AG09309 (cell line): ENCODE results near the gene UST.

Experiments
- DNase-seq: peaks from one replicate; pipeline ENCODE4 v3.0.0-alpha.2; 2010; ENCODE audit warnings: low read depth
- H3K4me3 ChIP-seq: 2 replicates; pipeline ENCODE4 v1.5.1; 2011; ENCODE audit warnings: mild to moderate bottlenecking, low read depth, low read length, moderate library complexity; ENCODE audit not compliant: control insufficient read depth
- TF ChIP-seq, protein P1 (sequence below): IDR thresholded peaks from 2 replicates; pipeline ENCODE4 v1.5.1; 2011; ENCODE audit warnings: mild to moderate bottlenecking, low read depth, low read length, inconsistent platforms; ENCODE audit not compliant: insufficient read depth, control insufficient read depth; ENCODE audit errors: missing control alignments

Gene UST

DNA sequence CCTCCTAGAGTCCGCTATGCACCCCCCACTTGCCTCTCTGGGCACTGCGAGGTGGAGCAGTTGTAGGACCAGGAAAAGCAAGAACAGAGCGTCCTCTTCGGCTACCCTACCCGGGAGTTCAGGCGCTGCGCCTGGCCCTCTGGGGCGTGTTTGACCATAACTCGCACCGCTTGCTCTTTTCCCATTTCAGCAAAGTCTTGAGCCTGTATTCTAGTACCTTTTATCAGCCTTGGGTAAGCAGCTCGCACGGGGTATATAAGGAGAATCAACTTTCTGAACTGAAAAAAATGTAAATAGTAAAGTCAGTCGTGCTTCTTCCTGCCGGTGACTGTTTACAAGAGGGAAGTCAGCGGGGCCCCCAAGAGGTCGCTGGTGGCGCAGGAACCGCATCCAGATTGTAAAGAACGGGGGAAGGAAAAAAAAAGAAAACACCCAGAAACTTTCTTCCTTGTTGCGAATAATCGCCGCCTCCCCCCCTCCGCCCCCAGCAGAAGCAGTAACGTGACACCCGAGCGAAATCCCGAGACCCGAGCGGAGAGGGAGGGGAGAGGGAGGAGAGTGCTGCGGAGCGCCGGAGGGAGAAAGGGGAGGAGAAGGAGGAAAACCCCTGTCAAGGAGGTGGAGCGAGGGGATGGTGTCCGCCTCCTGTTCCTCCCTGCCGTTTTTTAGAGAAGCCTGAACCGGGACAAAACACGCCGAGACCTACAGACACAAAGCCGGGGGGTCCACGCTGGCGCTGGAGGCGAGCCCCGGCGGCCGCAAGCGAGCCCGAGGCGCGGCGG is at the start of gene UST:
Gene UST (plus strand): TSS at position 668 of the 782 bp plus-strand sequence. CDS start 401 bp downstream, outside the sequence.
- DNase-seq = peak; percentile 80
- TF ChIP-seq, protein P1, sequence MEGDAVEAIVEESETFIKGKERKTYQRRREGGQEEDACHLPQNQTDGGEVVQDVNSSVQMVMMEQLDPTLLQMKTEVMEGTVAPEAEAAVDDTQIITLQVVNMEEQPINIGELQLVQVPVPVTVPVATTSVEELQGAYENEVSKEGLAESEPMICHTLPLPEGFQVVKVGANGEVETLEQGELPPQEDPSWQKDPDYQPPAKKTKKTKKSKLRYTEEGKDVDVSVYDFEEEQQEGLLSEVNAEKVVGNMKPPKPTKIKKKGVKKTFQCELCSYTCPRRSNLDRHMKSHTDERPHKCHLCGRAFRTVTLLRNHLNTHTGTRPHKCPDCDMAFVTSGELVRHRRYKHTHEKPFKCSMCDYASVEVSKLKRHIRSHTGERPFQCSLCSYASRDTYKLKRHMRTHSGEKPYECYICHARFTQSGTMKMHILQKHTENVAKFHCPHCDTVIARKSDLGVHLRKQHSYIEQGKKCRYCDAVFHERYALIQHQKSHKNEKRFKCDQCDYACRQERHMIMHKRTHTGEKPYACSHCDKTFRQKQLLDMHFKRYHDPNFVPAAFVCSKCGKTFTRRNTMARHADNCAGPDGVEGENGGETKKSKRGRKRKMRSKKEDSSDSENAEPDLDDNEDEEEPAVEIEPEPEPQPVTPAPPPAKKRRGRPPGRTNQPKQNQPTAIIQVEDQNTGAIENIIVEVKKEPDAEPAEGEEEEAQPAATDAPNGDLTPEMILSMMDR = peak; percentile 60
- peak within 1 kb of the TSS; percentile 80 for H3K4me3 ChIP-seq

DNA sequence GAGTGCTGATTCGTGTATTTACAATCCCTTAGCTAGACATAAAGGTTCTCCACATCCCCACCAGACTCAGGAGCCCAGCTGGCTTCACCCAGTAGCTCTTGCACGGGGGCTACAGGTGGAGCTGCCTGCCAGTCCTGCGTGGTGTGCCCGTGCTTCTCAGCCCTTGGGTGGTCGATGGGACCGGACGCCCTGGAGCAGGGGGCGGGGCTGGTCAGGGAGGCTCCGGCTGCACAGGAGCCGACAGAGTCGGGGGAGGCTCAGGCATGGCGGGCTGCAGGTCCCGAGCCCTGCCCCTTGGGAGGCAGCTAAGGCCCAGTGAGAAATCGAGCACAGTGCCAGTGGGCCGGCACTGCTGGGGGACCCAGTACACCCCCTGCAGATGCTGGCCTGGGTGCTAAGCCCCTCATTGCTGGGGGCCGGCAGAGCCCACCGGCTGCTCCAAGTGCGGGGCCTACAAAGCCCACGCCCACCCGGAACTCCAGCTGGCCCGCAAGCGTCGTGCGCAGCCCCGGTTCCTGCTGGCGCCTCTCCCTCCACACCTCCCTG is 48.9 kb upstream of the UST start:
- no peak overlapping the region for H3K4me3 ChIP-seq
- TF ChIP-seq, protein P1 = no peak
- DNase-seq = no peak

GRCh38 chr6:148698671-148699180 is 48.1 kb upstream of the UST start:
- DNase-seq = no peak
- TF ChIP-seq, protein P1 = no peak
- no peak overlapping the region for H3K4me3 ChIP-seq

- no peak for DNase-seq
- no peak overlapping the region; the same call in 1 of the 2 replicates for H3K4me3 ChIP-seq
- TF ChIP-seq, protein P1 = no peak
These were observed 46.6 kb upstream of the UST start for GRCh38 chr6:148700047-148700715.

DNA sequence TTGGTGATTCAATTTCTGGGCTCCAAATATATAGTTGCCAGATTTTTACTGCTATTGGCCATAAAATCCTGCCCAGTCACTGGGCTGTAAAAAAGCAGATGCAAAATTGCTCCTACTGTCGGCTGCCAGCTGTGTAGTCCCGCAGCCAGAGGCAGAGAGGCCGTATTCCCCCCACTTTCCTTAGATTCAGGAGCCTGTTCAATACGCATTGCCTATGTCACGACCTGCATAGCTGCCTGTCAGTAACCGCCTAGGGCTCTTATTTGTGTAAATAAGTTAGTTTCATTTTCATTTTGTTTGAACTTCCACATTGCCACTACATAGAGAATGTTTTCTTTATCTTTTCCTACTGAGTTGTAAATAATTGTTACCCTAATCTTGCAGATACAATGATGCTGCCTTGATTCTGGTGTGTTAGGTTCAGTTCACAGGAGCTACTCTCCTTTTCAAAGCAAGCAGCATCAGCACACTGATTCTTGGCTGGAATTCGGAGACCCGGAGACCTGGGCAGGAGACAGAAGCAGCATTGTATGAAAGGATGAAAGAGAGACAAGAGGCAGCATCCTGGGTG is 46.0 kb upstream of the UST start:
- peak overlapping the region; percentile 34 for H3K4me3 ChIP-seq
- TF ChIP-seq, protein P1 = no peak
- DNase-seq = no peak

- no peak for DNase-seq
- TF ChIP-seq, protein P1 = no peak
- H3K4me3 ChIP-seq = no peak overlapping the region
These were observed 45.5 kb upstream of the UST start for GRCh38 chr6:148701375-148701774.
